ENCODE results near the gene CYP26B1. TPM values are rescaled to one million over a fixed set of nuclear protein-coding genes. Genes with fewer than 3 reads are reported as not detected.

CYP26B1 gene
- total RNA-seq, 1 experiment from 2014 or later, result 0.20 TPM

DNA sequence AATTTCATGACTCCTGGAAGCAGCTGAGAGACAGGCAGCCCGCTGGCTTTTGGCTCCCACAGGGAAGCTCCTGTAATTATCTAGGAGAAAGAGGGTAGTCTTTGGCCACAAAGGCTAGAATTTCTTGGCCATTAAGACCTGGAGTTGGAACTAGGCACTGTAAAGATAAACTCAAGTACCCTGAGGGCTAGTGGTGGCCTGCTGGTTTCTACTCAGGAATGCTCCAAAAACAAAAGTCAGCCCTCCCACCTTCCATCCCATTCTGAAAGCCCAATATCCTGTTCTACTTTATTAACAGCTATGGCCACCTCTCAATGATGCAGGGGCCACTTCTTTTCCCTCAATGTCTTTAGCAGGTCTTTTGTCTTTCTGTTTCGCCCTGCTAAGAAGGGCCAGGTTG, 34.0 kb upstream of the CYP26B1 start:
- no peak overlapping the region for H2AFZ ChIP-seq (ENCODE audit: low read length)
- no peak overlapping the region for H3K56ac ChIP-seq (ENCODE audit: insufficient read length, low read depth, low read length)
- no peak overlapping the region for H2BK120ac ChIP-seq (ENCODE audit: low read depth, low read length, poor library complexity, severe bottlenecking)
- no peaks in the 10 kb centered on the region for H3K9me3 ChIP-seq (ENCODE audit: control insufficient read depth, low read depth, low read length)
- Mint-ChIP-seq H3K9me3 (no peaks in the 10 kb centered on the region; a peak in 1 of 5 replicates), H3K4me3 (no peak overlapping the region), H3K27me3 (ENCODE audit: low read depth) (no peaks in the 10 kb centered on the region), H3K4me1 (peaks cover 4 to 6% of the 10 kb centered on the region in 2 experiments; a peak in 3 of 4 replicates), H3K27ac (no peak overlapping the region), H3K36me3 (ENCODE audit: insufficient read depth in 1 of 3, low read depth in 3 of 3) (peaks cover 0 to 20% (median 3%) of the 10 kb centered on the region in 3 experiments; a peak in 5 of 7 replicates)
- H3K9ac ChIP-seq (ENCODE audit: extremely low read depth, insufficient read length, low read length), result no peak overlapping the region
- H2BK20ac ChIP-seq (ENCODE audit: low read depth, low read length, poor library complexity, severe bottlenecking), result no peak overlapping the region
- no peak overlapping the region for H3K27ac ChIP-seq (ENCODE audit: insufficient read length, low read depth, low read length)
- no peak overlapping the region for H2BK12ac ChIP-seq (ENCODE audit: insufficient read length, low read depth, low read length)
- no peak for DNase-seq
- H3K4ac ChIP-seq (ENCODE audit: low read depth, low read length), result no peak overlapping the region
- no peak overlapping the region for H3K18ac ChIP-seq (ENCODE audit: insufficient read length, low read depth, low read length)
- H3K23me2 ChIP-seq (ENCODE audit: insufficient read length, low read depth, low read length, poor library complexity, severe bottlenecking), result no peaks in the 10 kb centered on the region
- H4K20me1 ChIP-seq (ENCODE audit: control insufficient read depth, insufficient read depth, insufficient read length), result no peaks in the 10 kb centered on the region
- H3K79me1 ChIP-seq (ENCODE audit: insufficient read depth, low read depth, low read length, poor library complexity, severe bottlenecking), result no peaks in the 10 kb centered on the region
- H2BK15ac ChIP-seq (ENCODE audit: low read depth, low read length), result no peak overlapping the region
- no peaks in the 10 kb centered on the region for H3K4me1 ChIP-seq (ENCODE audit: insufficient read depth, low read length)
- no peak overlapping the region for H2BK5ac ChIP-seq (ENCODE audit: insufficient read length, low read length)
- WGBS (ENCODE audit: extremely low coverage, insufficient read length, low lambda C conversion rate), result no CpG with 5 or more reads among the region's 2 CpGs
- no peak overlapping the region for H2AK5ac ChIP-seq (ENCODE audit: insufficient read length, low read length)
- TF ChIP-seq, protein P1, sequence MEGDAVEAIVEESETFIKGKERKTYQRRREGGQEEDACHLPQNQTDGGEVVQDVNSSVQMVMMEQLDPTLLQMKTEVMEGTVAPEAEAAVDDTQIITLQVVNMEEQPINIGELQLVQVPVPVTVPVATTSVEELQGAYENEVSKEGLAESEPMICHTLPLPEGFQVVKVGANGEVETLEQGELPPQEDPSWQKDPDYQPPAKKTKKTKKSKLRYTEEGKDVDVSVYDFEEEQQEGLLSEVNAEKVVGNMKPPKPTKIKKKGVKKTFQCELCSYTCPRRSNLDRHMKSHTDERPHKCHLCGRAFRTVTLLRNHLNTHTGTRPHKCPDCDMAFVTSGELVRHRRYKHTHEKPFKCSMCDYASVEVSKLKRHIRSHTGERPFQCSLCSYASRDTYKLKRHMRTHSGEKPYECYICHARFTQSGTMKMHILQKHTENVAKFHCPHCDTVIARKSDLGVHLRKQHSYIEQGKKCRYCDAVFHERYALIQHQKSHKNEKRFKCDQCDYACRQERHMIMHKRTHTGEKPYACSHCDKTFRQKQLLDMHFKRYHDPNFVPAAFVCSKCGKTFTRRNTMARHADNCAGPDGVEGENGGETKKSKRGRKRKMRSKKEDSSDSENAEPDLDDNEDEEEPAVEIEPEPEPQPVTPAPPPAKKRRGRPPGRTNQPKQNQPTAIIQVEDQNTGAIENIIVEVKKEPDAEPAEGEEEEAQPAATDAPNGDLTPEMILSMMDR (conservative IDR thresholded peaks at IDR 0.05), result no peak
- H3T11ph ChIP-seq (ENCODE audit: low read length), result no peak overlapping the region
- no peaks in the 10 kb centered on the region for H3K79me2 ChIP-seq (ENCODE audit: insufficient read depth, low read length)
- no peak overlapping the region for H4K5ac ChIP-seq (ENCODE audit: insufficient read length, low read depth, low read length)
- no peak overlapping the region for H4K91ac ChIP-seq (ENCODE audit: insufficient read length, low read depth, low read length)
- H3K14ac ChIP-seq (ENCODE audit: insufficient read depth, low read length), result no peak overlapping the region
- no peak overlapping the region for H3K23ac ChIP-seq (ENCODE audit: insufficient read length, low read depth, low read length)
- no peak overlapping the region for H3K4me2 ChIP-seq (ENCODE audit: insufficient read depth, insufficient read length, low read length)
- no peaks in the 10 kb centered on the region for H3K27me3 ChIP-seq (ENCODE audit: insufficient read depth, low read length)
- no peak overlapping the region for H4K8ac ChIP-seq (replicated peaks; ENCODE audit: insufficient read length, low read depth, low read length)
